Heart right ventricle (tissue), 16 donors: ENCODE data around the gene ARHGEF39. TPM values are rescaled to one million over a fixed set of nuclear protein-coding genes. Genes with fewer than 3 reads are reported as not detected.

Source experiments
- ATAC-seq, 8 donors: fragments of 200-7000 bp; cut with Tn5 transposase; one replicate each; pipeline ENCODE4 v1.9.1; 2020; ENCODE audit warnings: mild to moderate bottlenecking in 8 of 8, moderate library complexity in 8 of 8, moderate number of reproducible peaks in 1 of 8
- DNase-seq, 2 donors: peaks; one replicate each; pipeline ENCODE4 v3.0.0-alpha.2; 2020
- H3K27ac ChIP-seq, 10 donors: fragments of 200-600 bp; sonication (generic) in 2 of 10; one replicate each; pipeline versions ENCODE4 v1.5.0 to v1.8.0; 2020 to 2022; ENCODE audit warnings: mild to moderate bottlenecking in 3 of 10
- H3K27me3 ChIP-seq, 7 donors: fragments of 200-600 bp; one replicate each; pipeline ENCODE4 v1.8.0; 2021 to 2022; ENCODE audit warnings: mild to moderate bottlenecking in 2 of 7
- H3K36me3 ChIP-seq, 9 donors: fragments of 200-600 bp; sonication (generic) in 1 of 9; one replicate each; pipeline versions ENCODE4 v1.5.0 to v1.8.0; 2020 to 2022; ENCODE audit warnings: mild to moderate bottlenecking in 2 of 9
- H3K4me1 ChIP-seq, 9 donors: fragments of 200-600 bp; sonication (generic) in 1 of 9; one replicate each; pipeline versions ENCODE4 v1.5.0 to v1.8.0; 2020 to 2022; ENCODE audit warnings: mild to moderate bottlenecking in 4 of 9
- H3K4me3 ChIP-seq, 10 donors: fragments of 200-600 bp; sonication (generic) in 2 of 10; one replicate each; pipeline versions ENCODE4 v1.5.0 to v1.8.0; 2020 to 2022; ENCODE audit warnings: mild to moderate bottlenecking in 7 of 10, moderate library complexity in 2 of 10
- H3K9me3 ChIP-seq, 11 donors: fragments of 200-600 bp in 10 of 11; sonication (generic) in 2 of 11; one replicate each; pipeline versions ENCODE4 v1.5.0 to v1.8.0; 2013 to 2022; ENCODE audit warnings: mild to moderate bottlenecking in 2 of 11, control low read depth in 1 of 11, moderate library complexity in 1 of 11
- WGBS, 2 donors: extraction: QIAGEN DNeasy Blood & Tissue Kit; methylation state at CpG; one replicate each; pipeline ENCODE4 v1.1.7; 2013; ENCODE audit warnings: inconsistent platforms in 1 of 2; 5-methylcytosine and 5-hydroxymethylcytosine counted together
- intact Hi-C, 10 donors: fragments of 100-400 bp; cut with DNase I; formaldehyde crosslinking; loops; one replicate each; pipeline versions ENCODE4 v1.11.1 to v1.14.2; 2022
- polyA plus RNA-seq, 2 donors: library from polyadenylated mRNA; stranded (reverse); fragments of 200-250 nt; gene quantifications; one replicate each; pipeline ENCODE4 v1.2.3, GENCODE V29; 2013
- total RNA-seq, 10 donors: library from RNA; stranded (reverse); fragmentation: NEBNext Ultra II Directional in 3 of 10; extraction: Animal tissue kit (Norgen Biotek cat#: 25700) in 3 of 10; gene quantifications; one replicate each; pipeline versions ENCODE4 v1.2.1 to v1.2.4, GENCODE V29; 2021 to 2023
- TF ChIP-seq, protein P1 (sequence below), 9 donors: fragments of 200-600 bp; sonication (generic) in 2 of 9; IDR thresholded peaks; one replicate each; pipeline versions ENCODE4 v1.5.0 to v1.8.0; 2021 to 2022; ENCODE audit warnings: antibody characterized with exemption in 9 of 9, mild to moderate bottlenecking in 5 of 9, moderate library complexity in 1 of 9
- donor health status: Arrhythmogenic right ventricular cardiomyopathy.
- donor health status: ischemic (EF 13 %, LVEDD 7.1; RV severe dilation, severe dysfunction).
- donor health status: healthy with polysubstance abuse.
- donor health status: DM: no; HTN: yes; CAD: no.
- donor health status: DM: no; HTN: no; CAD: no.
- donor health status: ischemic (EF 25% LVEDD 6.9; RV normal size, moderate dysfunction).
- donor health status: ischemic (EF 25% LVEDD 5.7; RV mildly dilated, moderate dysfunction).
- donor health status: healthy.
- donor health status: DM: yes; HTN: yes; CAD: no.
- donor health status: Ischemic cardiomyopathy.
- donor health status: ischemic (EF 35%, LVEDD 5.7; RV mildly dilated, moderate dysfunction).
- donor health status: nonischemic (EF 11% LVEDD 7.7; RV severe dilation, severe dysfunction).
- donor health status: DM: yes; HTN: yes; CAD: no.
- donor health status: PGD.
- donor health status: ischemic (EF 29% LVEDD 5.4; RV normal size, mild dysfunction).
- donor health status: nonischemic (EF 23%, LVEDD 6.1; RV moderate dilation, normal function).

ARHGEF39 gene
- total and polyA plus RNA-seq, 12 donors, result 0.09 to 1.3 (median 0.33) TPM; not detected in 2

DNA sequence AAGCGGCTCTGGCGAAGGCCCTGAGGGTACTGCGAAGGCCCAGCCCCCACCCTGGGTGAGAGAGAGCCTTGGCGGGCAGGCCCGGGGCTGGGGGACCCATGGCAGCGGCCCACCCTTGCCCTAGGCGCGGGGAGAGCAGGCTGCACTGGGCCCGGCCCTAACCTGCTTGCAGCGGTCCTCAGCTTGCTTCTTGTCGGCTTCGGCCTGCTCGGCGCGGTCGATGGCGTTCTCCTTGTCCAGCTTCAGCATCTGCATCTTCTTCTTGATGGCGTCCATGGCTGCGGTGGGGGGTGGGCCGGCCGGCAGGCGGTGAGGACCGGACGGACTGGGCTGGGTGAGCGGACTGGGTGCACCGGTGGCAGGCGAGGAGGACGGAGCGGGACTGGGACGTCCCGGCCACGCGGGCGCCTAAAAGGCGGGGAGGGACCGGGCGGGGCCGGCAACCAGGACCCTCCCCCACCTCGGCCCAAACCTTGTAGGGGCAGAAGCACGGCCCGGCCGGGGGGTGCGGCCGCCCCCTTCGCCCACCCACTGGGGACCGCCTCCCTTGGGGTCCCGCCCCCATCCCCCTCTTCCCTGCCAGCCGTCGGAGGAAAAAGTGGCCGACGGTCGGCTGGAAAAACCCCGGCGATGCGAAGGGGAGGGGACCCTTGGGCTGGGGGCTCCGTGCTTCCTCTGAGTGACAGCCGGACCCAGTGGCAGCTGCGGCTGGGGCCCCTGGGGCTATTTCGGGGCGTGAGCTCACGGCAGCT, 24.7 kb upstream of the ARHGEF39 start, which contains the start of gene TPM2:
Gene TPM2 (minus strand): TSS at position 384 of the 752 bp plus-strand sequence. CDS start 108 bp downstream, at position 276.
- 8 to 12% methylated on average over 60 to 61 of the region's 61 CpGs for WGBS, 2 donors
- DNase-seq (peak; percentile 78 to 84), ATAC-seq (peak; percentile 63 to 79 (median 76))
- intact Hi-C loops, result loop anchor here in 5 of 10 donors (2.0 to 5.0 kb wide), 4 partner anchors 31 to 43 kb away; partner anchors contain the start of genes CCDC107 (in 3 of the 5), RMRP (in 3 of the 5), CREB3 (in 2 of the 5) and TLN1 (in 2 of the 5)
- Histone ChIP-seq H3K27ac (peak within 1 kb of the TSS; percentile 72 to 100 (median 94)), H3K4me1 (peaks cover 9 to 58% (median 48%) of the 10 kb centered on the region in 9 donors), H3K9me3 (no peaks in the 10 kb centered on the region), H3K36me3 (peaks cover 0 to 21% (median 10%) of the 10 kb centered on the region in 9 donors), H3K27me3 (peaks cover 0 to 8% (median 0%) of the 10 kb centered on the region in 7 donors), H3K4me3 (peak within 1 kb of the TSS; percentile 45 to 86 (median 71))
- TF ChIP-seq, protein P1, sequence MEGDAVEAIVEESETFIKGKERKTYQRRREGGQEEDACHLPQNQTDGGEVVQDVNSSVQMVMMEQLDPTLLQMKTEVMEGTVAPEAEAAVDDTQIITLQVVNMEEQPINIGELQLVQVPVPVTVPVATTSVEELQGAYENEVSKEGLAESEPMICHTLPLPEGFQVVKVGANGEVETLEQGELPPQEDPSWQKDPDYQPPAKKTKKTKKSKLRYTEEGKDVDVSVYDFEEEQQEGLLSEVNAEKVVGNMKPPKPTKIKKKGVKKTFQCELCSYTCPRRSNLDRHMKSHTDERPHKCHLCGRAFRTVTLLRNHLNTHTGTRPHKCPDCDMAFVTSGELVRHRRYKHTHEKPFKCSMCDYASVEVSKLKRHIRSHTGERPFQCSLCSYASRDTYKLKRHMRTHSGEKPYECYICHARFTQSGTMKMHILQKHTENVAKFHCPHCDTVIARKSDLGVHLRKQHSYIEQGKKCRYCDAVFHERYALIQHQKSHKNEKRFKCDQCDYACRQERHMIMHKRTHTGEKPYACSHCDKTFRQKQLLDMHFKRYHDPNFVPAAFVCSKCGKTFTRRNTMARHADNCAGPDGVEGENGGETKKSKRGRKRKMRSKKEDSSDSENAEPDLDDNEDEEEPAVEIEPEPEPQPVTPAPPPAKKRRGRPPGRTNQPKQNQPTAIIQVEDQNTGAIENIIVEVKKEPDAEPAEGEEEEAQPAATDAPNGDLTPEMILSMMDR (IDR thresholded peaks at IDR 0.05), result no peak

DNA sequence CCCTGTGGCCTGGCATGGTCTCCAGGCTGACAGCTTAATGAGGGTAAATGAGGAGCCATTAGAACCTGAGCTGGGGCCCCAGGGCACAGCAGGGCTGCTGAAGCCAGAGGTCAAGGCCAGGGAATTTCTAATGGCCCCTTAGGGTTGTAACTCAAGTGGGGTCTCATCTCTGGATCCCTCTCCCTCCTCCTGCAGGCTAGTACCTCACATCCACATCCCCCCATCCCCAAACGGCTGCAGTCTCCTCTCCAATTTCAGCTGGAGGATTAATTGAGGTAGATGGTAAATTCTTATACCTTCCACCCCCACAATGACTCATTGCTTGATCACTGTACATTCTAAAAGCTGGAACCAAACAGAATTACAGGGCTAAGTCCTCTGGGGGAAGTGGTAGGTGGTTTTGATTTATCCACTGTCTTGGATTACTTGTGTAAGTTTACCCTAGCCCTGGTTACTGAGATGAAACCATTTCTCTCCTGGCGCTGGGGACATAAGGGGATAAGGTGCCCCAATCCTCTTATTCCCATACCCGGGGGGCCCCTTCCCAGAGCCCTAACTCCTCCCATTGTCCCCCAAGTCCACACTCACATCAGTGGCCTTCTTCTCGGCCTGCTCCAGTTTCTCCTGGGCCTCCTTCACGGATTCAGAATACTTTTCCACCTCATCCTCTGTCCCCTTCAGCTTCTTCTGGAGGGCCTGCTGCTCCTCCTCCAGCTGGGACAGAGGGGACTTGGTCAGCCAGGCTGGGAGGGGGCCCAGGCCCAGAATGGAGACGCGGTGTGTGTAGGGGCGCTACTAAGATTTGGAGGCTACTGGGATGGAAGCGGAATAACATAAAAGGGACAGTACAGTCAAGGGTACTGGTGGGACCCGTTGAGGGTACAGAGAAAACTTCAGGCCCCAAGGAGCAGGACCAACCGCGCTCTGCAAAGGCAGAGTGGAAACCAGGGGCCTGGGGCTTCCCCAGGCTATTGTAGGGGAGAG, 23.9 kb upstream of the ARHGEF39 start:
- peaks cover 0 to 30% (median 18%) of the 10 kb centered on the region in 9 donors for H3K36me3 ChIP-seq
- ATAC-seq (peak in 1 of 8 donors; percentile 2), DNase-seq (no peak)
- 46 to 49% methylated on average over 12 of the region's 12 CpGs for WGBS, 2 donors
- H3K9me3 ChIP-seq, result no peaks in the 10 kb centered on the region
- peak overlapping the region; percentile 72 to 100 (median 94) for H3K27ac ChIP-seq
- peaks cover 0 to 8% (median 0%) of the 10 kb centered on the region in 7 donors for H3K27me3 ChIP-seq
- intact Hi-C loops, result loop anchor here in 2 of 10 donors (2.0 kb wide), 1 partner anchor 30 kb away; the partner anchor contains the start of genes CCDC107 (in 2 of the 2) and RMRP (in 2 of the 2)
- H3K4me1 ChIP-seq, result peaks cover 9 to 67% (median 48%) of the 10 kb centered on the region in 9 donors
- peak overlapping the region; percentile 45 to 86 (median 71) for H3K4me3 ChIP-seq
- TF ChIP-seq, protein P1 (IDR thresholded peaks at IDR 0.05), result no peak

DNA sequence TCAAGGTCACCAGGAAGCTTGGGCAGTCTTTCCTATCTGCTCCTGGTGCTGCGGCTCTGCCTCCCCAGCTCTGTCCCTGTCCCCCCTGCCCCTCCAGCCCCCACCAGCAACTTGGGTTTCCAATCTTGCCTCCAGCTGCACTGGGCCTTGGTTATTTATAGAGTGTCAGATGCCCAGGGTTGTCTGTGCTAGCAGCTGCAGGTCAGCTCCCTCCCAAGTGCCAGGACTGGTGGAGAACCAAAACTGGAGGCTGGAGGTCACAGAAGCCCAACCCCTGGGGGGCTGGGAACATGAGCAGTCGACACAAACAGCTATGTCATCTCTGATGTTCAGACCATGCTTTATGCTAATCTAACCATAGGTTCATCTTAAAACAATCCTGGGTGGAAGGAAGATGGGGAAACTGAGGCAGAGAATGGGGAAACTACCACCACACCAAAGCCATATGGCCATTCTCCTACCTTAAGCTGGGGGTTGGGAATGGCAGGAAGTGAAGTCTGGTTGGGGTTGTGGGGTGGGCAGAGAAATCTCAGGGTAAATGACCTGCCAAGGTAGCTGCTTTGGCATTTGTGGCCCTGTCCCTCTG, 23.1 kb upstream of the ARHGEF39 start:
- WGBS, 2 donors, result 38 to 42% methylated on average over 2 of the region's 2 CpGs
- Histone ChIP-seq H3K4me1 (peaks cover 9 to 71% (median 48%) of the 10 kb centered on the region in 9 donors), H3K27ac (peak overlapping the region; percentile 42 to 100 (median 94)), H3K4me3 (peak overlapping the region in 9 of 10 donors; percentile 45 to 86 (median 75)), H3K9me3 (no peaks in the 10 kb centered on the region), H3K36me3 (peaks cover 0 to 38% (median 25%) of the 10 kb centered on the region in 9 donors), H3K27me3 (peaks cover 0 to 8% (median 0%) of the 10 kb centered on the region in 7 donors)
- peak in 1 of 8 donors; percentile 4 for ATAC-seq
- intact Hi-C loops, result loop anchor here in 3 of 10 donors (2.0 kb wide), 2 partner anchors 23 to 29 kb away; partner anchors contain the start of genes CCDC107 (in 2 of the 3), RMRP (in 2 of the 3) and ARHGEF39 (in 1 of the 3)
- TF ChIP-seq, protein P1 (IDR thresholded peaks at IDR 0.05), result no peak
- peak in 1 of 2 donors; percentile 47 for DNase-seq
